Measurements from ENCODE around the gene TIMM13. TPM values are rescaled to one million over a fixed set of nuclear protein-coding genes. Genes with fewer than 3 reads are reported as not detected.

Gene TIMM13
- total and polyA plus RNA-seq, 10 donors: 21.1 to 87.5 (median 44.6) TPM

DNA sequence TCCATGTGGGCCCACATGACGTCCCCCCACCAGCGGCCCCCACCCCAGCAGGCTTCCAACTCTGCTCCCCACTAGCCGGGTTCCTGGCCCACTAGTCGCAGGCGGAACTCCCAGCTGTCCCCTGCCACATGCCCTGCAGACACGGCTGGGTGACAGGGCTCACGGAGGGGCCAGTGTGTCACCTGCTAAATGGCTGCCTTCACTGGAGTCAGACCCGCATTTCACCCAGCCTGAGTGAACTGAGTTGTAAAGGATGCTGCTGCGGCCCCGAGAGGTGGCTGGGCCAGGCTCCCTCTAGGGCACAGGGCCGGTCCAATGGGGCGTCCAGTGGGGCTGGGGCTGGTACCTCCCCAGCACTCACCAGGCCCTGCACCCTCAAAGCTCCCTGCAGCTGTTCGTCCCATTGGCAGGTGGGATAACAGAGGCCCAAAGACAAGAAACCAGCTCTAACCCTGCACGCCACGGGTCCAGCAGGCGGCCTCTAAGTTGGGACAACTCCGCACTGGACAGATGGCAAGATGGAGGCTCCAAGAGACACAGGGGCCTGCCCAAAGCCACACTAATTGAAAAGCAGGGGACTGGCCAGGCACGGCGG is 26.1 kb upstream of the TIMM13 start:
- peaks cover 0 to 30% (median 0%) of the 10 kb centered on the region in 6 donors for H3K36me3 ChIP-seq
- WGBS, 5 donors: 88 to 95% (median 91%) methylated on average over 10 to 19 of the region's 19 CpGs
- intact Hi-C loops (cut with DNase I; ENCODE audit: low total_unique reads): no loop called here
- TF ChIP-seq POLR2AphosphoS5 (IDR thresholded peaks at IDR 0.05) (no peak), POLR2A (IDR thresholded peaks at IDR 0.05) (no peak)
- TF ChIP-seq, protein P1, sequence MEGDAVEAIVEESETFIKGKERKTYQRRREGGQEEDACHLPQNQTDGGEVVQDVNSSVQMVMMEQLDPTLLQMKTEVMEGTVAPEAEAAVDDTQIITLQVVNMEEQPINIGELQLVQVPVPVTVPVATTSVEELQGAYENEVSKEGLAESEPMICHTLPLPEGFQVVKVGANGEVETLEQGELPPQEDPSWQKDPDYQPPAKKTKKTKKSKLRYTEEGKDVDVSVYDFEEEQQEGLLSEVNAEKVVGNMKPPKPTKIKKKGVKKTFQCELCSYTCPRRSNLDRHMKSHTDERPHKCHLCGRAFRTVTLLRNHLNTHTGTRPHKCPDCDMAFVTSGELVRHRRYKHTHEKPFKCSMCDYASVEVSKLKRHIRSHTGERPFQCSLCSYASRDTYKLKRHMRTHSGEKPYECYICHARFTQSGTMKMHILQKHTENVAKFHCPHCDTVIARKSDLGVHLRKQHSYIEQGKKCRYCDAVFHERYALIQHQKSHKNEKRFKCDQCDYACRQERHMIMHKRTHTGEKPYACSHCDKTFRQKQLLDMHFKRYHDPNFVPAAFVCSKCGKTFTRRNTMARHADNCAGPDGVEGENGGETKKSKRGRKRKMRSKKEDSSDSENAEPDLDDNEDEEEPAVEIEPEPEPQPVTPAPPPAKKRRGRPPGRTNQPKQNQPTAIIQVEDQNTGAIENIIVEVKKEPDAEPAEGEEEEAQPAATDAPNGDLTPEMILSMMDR (IDR thresholded peaks at IDR 0.05 in 8 of 11, conservative IDR thresholded peaks at IDR 0.05 in 3 of 11): no peak
- no peak overlapping the region for H3K4me3 ChIP-seq
- H3K4me1 ChIP-seq: peaks cover 4 to 46% (median 24%) of the 10 kb centered on the region in 6 donors
- no peaks in the 10 kb centered on the region for H3K9me3 ChIP-seq
- H3K27me3 ChIP-seq (replicated peaks in 1 of 7): no peaks in the 10 kb centered on the region
- no peak for DNase-seq
- H3K27ac ChIP-seq: no peak overlapping the region

DNA sequence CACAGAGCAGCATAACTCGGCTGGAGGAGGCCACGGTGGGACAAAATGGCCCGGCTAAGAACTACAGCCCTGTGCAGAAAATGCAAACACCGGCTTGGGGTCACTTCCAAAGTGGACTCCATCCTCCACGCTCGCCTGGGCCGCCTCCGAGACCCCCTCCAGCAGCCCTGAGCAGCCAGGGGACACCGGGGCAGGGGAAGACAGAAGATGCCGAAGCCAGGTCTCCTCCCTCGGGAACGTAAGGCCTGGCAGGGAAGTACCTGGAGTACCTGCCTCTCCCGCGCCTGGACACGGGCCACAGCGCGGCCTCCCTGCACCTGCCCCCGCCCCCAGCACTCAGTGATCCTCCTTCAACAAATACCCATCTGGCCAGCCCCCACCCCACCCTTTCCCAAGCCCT is 24.4 kb upstream of the TIMM13 start:
- TF ChIP-seq, protein P1 (IDR thresholded peaks at IDR 0.05 in 8 of 11, conservative IDR thresholded peaks at IDR 0.05 in 3 of 11): no peak
- TF ChIP-seq POLR2A (IDR thresholded peaks at IDR 0.05) (no peak), POLR2AphosphoS5 (IDR thresholded peaks at IDR 0.05) (no peak)
- Histone ChIP-seq H3K4me3 (no peak overlapping the region), H3K27me3 (replicated peaks in 1 of 7) (no peaks in the 10 kb centered on the region), H3K9me3 (no peaks in the 10 kb centered on the region), H3K27ac (no peak overlapping the region), H3K4me1 (peaks cover 4 to 47% (median 22%) of the 10 kb centered on the region in 6 donors), H3K36me3 (peaks cover 0 to 40% (median 0%) of the 10 kb centered on the region in 6 donors)
- 96 to 98% (median 97%) methylated on average over 14 to 18 of the region's 18 CpGs for WGBS, 5 donors
- intact Hi-C loops (cut with DNase I; ENCODE audit: low total_unique reads): no loop called here
- DNase-seq: no peak

DNA sequence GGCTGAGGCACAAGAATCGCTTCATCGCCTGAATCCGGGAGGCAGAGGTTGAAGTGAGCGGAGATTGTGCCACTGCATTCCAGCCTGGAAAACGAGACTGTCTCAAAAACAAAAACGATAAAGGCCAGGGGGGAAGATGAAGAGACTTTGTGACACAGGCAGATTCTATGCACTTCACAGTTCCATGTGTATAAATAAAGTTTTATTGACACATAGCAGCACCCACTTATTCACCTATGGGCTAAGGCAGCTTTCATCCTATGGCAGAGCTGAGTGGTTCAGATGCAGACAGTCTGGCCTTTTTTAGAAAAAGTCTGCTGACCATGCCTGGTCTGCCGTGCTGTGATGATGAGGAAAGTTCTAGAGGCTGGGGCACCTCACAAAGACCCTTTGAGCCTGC is 23.8 kb upstream of the TIMM13 start:
- Histone ChIP-seq H3K4me1 (peaks cover 10 to 50% (median 27%) of the 10 kb centered on the region in 6 donors), H3K27ac (no peak overlapping the region), H3K36me3 (peaks cover 0 to 40% (median 0%) of the 10 kb centered on the region in 6 donors), H3K9me3 (no peaks in the 10 kb centered on the region), H3K4me3 (no peak overlapping the region), H3K27me3 (replicated peaks in 1 of 7) (no peaks in the 10 kb centered on the region)
- intact Hi-C loops (cut with DNase I; ENCODE audit: low total_unique reads): no loop called here
- 87 to 97% (median 95%) methylated on average over 7 of the region's 7 CpGs for WGBS, 5 donors
- no peak for DNase-seq
- TF ChIP-seq POLR2AphosphoS5 (IDR thresholded peaks at IDR 0.05) (no peak), POLR2A (IDR thresholded peaks at IDR 0.05) (no peak)
- TF ChIP-seq, protein P1 (IDR thresholded peaks at IDR 0.05 in 8 of 11, conservative IDR thresholded peaks at IDR 0.05 in 3 of 11): no peak

DNA sequence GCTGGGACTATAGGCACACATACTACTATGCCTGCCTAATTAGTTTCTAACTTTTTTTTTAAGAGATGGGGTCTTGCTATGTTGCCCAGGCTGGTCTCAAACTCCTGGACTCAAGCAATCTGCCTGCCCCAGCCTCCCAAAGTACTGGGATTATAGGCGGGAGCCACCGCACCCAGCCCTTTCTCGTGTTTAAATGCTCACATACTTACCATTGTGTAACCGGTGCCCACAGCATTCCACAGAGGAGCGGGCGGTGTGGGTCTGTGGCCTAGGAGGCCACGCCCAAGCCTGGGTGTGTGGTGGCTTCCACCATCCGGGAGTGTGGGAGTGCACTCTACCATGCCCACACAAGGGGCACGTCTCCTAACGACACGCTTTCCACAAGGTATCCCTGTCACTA is 21.6 kb upstream of the TIMM13 start:
- H3K27ac ChIP-seq: no peak overlapping the region
- TF ChIP-seq POLR2AphosphoS5 (IDR thresholded peaks at IDR 0.05) (no peak), POLR2A (IDR thresholded peaks at IDR 0.05) (no peak)
- TF ChIP-seq, protein P1 (IDR thresholded peaks at IDR 0.05 in 8 of 11, conservative IDR thresholded peaks at IDR 0.05 in 3 of 11): no peak
- no peaks in the 10 kb centered on the region for H3K9me3 ChIP-seq
- WGBS, 5 donors: 92 to 95% (median 93%) methylated on average over 11 of the region's 11 CpGs
- DNase-seq: no peak
- intact Hi-C loops (cut with DNase I; ENCODE audit: low total_unique reads): no loop called here
- H3K4me1 ChIP-seq: peaks cover 7 to 33% (median 13%) of the 10 kb centered on the region in 6 donors
- H3K27me3 ChIP-seq (replicated peaks in 1 of 7): no peaks in the 10 kb centered on the region
- no peak overlapping the region for H3K4me3 ChIP-seq
- H3K36me3 ChIP-seq: peaks cover 0 to 53% (median 0%) of the 10 kb centered on the region in 6 donors

All from spleen (tissue), 11 donors.